ENCODE data around the gene COQ4. TPM values are rescaled to one million over a fixed set of nuclear protein-coding genes. Genes with fewer than 3 reads are reported as not detected.
"Not testable (repeated sequence)": the region's sequence is repeated elsewhere in the genome, so short reads cannot be mapped to it uniquely, and the experiment has no call there.

The COQ4 gene
- total RNA-seq, 2 experiments from 2014 or later = 31.9 to 33.5 TPM

DNA sequence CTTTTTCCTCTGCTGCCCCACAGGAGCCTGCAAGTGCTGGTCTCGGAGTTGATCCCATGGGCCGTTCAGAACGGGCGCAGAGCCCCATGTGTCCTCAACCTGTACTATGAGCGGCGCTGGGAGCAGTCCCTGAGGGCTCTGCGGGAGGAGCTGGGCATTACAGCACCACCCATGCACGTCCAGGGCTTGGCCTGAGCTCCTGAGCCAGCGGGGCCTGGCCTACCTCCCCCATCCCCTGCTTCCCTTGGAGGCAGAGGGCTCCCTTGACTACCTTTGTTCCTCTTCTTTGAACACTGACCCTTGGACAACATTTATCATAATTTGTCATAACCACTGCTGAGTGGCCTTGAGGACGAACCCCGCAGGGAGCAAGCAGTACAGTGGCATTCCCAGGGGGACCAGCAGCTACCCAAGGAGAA lies 10.8 kb downstream of the COQ4 start:
- POLR2A ChIA-PET = interaction anchor here (1.1 to 1.9 kb wide), 2 partner anchors 8 to 12 kb away, joined by 5 read pairs; no protein-coding TSS in a partner anchor

DNA sequence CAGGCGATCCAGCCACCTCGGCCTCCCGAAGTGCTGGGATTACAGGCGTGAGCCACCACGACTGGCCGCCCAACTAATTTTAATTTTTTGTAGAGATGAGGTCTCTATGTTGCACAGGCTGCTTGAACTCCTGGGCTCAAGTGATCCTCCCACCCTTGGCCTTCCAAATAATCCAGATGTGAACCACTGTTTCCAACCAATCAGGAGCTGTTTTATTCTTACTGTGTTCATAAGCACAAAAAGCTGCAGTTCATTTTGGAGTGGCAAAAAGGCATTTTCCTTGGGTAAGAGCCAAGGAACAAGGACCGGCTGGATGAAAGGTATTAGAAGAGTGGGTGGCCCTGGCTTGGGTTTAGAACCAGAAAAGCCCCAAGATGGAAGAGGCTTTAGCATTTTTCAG lies 12.5 kb downstream of the COQ4 start:
- CTCF ChIA-PET = interaction anchor here (1.2 to 2.5 kb wide), 3 partner anchors 27 to 132 kb away, joined by 3 to 14 read pairs (median 8); partner anchors contain the start of gene DNM1
- ATAC-seq = no peak
- intact Hi-C loops (cut with micrococcal nuclease) = no loop called here

More for the DNA sequence above, 10.8 kb downstream of the COQ4 start:
- Mint-ChIP-seq H3K4me3 (no peak overlapping the region), H3K27me3 (no peaks in the 10 kb centered on the region), H3K9me3 (no peaks in the 10 kb centered on the region), H3K4me1 (ENCODE audit: low read depth) (no peaks in the 10 kb centered on the region), H3K36me3 (ENCODE audit: low read depth) (peaks cover 7% of the 10 kb centered on the region), H3K27ac (no peak overlapping the region)
- no peak for TF ChIP-seq CTCF (IDR thresholded peaks at IDR 0.05)
- no peak for DNase-seq
- intact Hi-C loops (cut with micrococcal nuclease) = no loop called here
- CTCF ChIA-PET = no interaction called here
- no peak for ATAC-seq

DNA sequence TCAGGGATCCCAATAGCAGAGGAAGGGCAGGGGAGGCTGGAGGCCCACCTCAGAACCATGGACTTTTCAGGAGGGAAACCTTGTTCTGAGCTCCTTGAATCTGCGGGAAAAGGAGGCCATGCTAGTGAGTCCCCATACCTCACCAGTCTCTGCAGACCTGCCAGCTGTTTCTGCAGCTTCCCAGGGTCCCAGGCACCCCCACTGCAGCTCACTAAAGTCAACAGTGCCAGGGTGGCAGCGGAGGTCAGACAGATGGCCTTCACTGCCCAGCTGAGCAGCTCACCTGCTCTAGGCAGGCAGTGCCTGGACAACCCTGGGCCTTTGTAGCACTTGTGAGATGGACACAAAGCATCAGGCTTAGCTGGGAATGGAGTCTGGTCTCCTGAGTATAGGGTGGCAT lies 13.3 kb downstream of the COQ4 start:
- Mint-ChIP-seq H3K4me1 (ENCODE audit: low read depth) (peaks cover 3% of the 10 kb centered on the region), H3K9me3 (no peaks in the 10 kb centered on the region), H3K27me3 (no peaks in the 10 kb centered on the region), H3K27ac (no peak overlapping the region), H3K36me3 (ENCODE audit: low read depth) (peaks cover 7% of the 10 kb centered on the region), H3K4me3 (no peak overlapping the region)
- intact Hi-C loops (cut with micrococcal nuclease) = no loop called here
- ChIA-PET CTCF (interaction anchor here (1.4 to 2.5 kb wide), 3 partner anchors 26 to 94 kb away, joined by 3 to 14 read pairs (median 8); no protein-coding TSS in a partner anchor), POLR2A (interaction anchor here (0.7 to 1.5 kb wide), 3 partner anchors 11 to 19 kb away, joined by 3 to 7 read pairs (median 7); partner anchors contain the start of genes COQ4 and TRUB2)
- DNase-seq = no peak
- no peak for ATAC-seq
- no peak for TF ChIP-seq CTCF (IDR thresholded peaks at IDR 0.05)

More for the DNA sequence above, 12.5 kb downstream of the COQ4 start:
- no peak overlapping the region for H3K27ac Mint-ChIP-seq
- H3K4me3 Mint-ChIP-seq = no peak overlapping the region
- TF ChIP-seq CTCF (IDR thresholded peaks at IDR 0.05) = no peak
- no peaks in the 10 kb centered on the region for H3K27me3 Mint-ChIP-seq
- H3K9me3 Mint-ChIP-seq = no peaks in the 10 kb centered on the region
- POLR2A ChIA-PET = interaction anchor here (0.7 to 1.0 kb wide), 2 partner anchors 13 to 18 kb away, joined by 3 to 7 read pairs; partner anchors contain the start of genes COQ4 and TRUB2
- H3K36me3 Mint-ChIP-seq (ENCODE audit: low read depth) = peaks cover 7% of the 10 kb centered on the region
- DNase-seq = no peak
- peaks cover 3% of the 10 kb centered on the region for H3K4me1 Mint-ChIP-seq (ENCODE audit: low read depth)

GRCh38 chr9:128337936-128338335 lies 15.3 kb downstream of the COQ4 start:
- no peak overlapping the region for H3K27ac Mint-ChIP-seq
- no peaks in the 10 kb centered on the region for H3K36me3 Mint-ChIP-seq (ENCODE audit: low read depth)
- H3K4me1 Mint-ChIP-seq (ENCODE audit: low read depth) = peaks cover 6% of the 10 kb centered on the region
- no peaks in the 10 kb centered on the region for H3K27me3 Mint-ChIP-seq
- ATAC-seq (no peak), DNase-seq (no peak)
- intact Hi-C loops (cut with micrococcal nuclease) = no loop called here
- no peak overlapping the region for H3K4me3 Mint-ChIP-seq
- H3K9me3 Mint-ChIP-seq = no peaks in the 10 kb centered on the region
- POLR2A ChIA-PET = no interaction called here
- TF ChIP-seq CTCF (IDR thresholded peaks at IDR 0.05) = no peak
- CTCF ChIA-PET = interaction anchor here (2.7 kb wide), 1 partner anchor 42 kb away, joined by 8 read pairs; no protein-coding TSS in a partner anchor

- DNase-seq; H3K27ac Mint-ChIP-seq; H3K36me3 Mint-ChIP-seq (ENCODE audit: low read depth); ATAC-seq; H3K27me3 Mint-ChIP-seq; H3K4me3 Mint-ChIP-seq; H3K4me1 Mint-ChIP-seq (ENCODE audit: low read depth); intact Hi-C loops (cut with micrococcal nuclease); H3K9me3 Mint-ChIP-seq: not testable (repeated sequence)
- ChIA-PET POLR2A (interaction anchor here (1.0 kb wide), 1 partner anchor 17 kb away, joined by 5 read pairs; no protein-coding TSS in a partner anchor), CTCF (interaction anchor here (1.1 to 2.7 kb wide), 2 partner anchors 43 to 84 kb away, joined by 3 to 8 read pairs; no protein-coding TSS in a partner anchor)
Measured at GRCh38 chr9:128338852-128339614, 16.4 kb downstream of the COQ4 start.
